ENCODE data around the gene POC1A. TPM values are rescaled to one million over a fixed set of nuclear protein-coding genes. Genes with fewer than 3 reads are reported as not detected.

The POC1A gene
- total RNA-seq, 1 experiment from 2014 or later, result 29.0 TPM

DNA sequence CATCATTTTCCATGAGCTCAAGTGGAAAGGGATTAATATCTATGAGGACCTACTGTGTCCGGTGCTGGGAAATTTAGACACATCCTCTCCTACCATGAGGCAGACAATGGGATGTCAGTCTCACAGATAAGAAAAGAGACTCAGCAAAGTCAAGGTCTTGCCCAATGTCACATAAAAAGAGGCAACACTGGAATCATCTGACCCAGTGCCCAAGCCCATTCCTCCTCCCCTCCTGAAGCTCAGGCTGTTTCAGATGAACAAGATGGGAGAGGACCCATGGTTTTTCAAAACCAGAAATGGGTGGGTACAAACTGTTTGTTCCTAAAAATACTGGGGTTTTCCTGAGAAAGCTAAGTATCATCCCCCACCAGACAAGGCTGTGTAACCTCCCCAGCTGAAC, 22.2 kb downstream of the POC1A start:
- no peaks in the 10 kb centered on the region for H3K79me2 ChIP-seq (ENCODE audit: insufficient read depth, low read length)
- no peaks in the 10 kb centered on the region for H3K79me1 ChIP-seq (ENCODE audit: insufficient read depth, low read depth, low read length, poor library complexity, severe bottlenecking)
- H3K56ac ChIP-seq (ENCODE audit: insufficient read length, low read depth, low read length), result no peak overlapping the region
- Mint-ChIP-seq H3K4me3 (no peak overlapping the region), H3K36me3 (ENCODE audit: insufficient read depth in 1 of 3, low read depth in 3 of 3) (peaks cover under 1 to 45% (median 33%) of the 10 kb centered on the region in 3 experiments; a peak in 6 of 7 replicates), H3K27ac (no peak overlapping the region), H3K4me1 (peaks cover 0 to 3% of the 10 kb centered on the region in 2 experiments; a peak in 2 of 4 replicates), H3K9me3 (no peaks in the 10 kb centered on the region; a peak in 1 of 5 replicates), H3K27me3 (ENCODE audit: low read depth) (no peaks in the 10 kb centered on the region; the same call in 1 of the 2 replicates)
- H4K20me1 ChIP-seq (ENCODE audit: control insufficient read depth, insufficient read depth, insufficient read length), result no peaks in the 10 kb centered on the region
- no peak overlapping the region for H3K27ac ChIP-seq (ENCODE audit: insufficient read length, low read depth, low read length)
- H4K91ac ChIP-seq (ENCODE audit: insufficient read length, low read depth, low read length), result no peak overlapping the region
- H4K5ac ChIP-seq (ENCODE audit: insufficient read length, low read depth, low read length), result no peak overlapping the region
- no peak overlapping the region for H2BK5ac ChIP-seq (ENCODE audit: insufficient read length, low read length)
- TF ChIP-seq, protein P1, sequence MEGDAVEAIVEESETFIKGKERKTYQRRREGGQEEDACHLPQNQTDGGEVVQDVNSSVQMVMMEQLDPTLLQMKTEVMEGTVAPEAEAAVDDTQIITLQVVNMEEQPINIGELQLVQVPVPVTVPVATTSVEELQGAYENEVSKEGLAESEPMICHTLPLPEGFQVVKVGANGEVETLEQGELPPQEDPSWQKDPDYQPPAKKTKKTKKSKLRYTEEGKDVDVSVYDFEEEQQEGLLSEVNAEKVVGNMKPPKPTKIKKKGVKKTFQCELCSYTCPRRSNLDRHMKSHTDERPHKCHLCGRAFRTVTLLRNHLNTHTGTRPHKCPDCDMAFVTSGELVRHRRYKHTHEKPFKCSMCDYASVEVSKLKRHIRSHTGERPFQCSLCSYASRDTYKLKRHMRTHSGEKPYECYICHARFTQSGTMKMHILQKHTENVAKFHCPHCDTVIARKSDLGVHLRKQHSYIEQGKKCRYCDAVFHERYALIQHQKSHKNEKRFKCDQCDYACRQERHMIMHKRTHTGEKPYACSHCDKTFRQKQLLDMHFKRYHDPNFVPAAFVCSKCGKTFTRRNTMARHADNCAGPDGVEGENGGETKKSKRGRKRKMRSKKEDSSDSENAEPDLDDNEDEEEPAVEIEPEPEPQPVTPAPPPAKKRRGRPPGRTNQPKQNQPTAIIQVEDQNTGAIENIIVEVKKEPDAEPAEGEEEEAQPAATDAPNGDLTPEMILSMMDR (conservative IDR thresholded peaks at IDR 0.05), result no peak
- H3K23me2 ChIP-seq (ENCODE audit: insufficient read length, low read depth, low read length, poor library complexity, severe bottlenecking), result no peaks in the 10 kb centered on the region
- H2BK20ac ChIP-seq (ENCODE audit: low read depth, low read length, poor library complexity, severe bottlenecking), result no peak overlapping the region
- H4K8ac ChIP-seq (replicated peaks; ENCODE audit: insufficient read length, low read depth, low read length), result no peak overlapping the region
- no peak overlapping the region for H2BK120ac ChIP-seq (ENCODE audit: low read depth, low read length, poor library complexity, severe bottlenecking)
- no peak overlapping the region for H3K23ac ChIP-seq (ENCODE audit: insufficient read length, low read depth, low read length)
- no peak overlapping the region for H3K18ac ChIP-seq (ENCODE audit: insufficient read length, low read depth, low read length)
- no peaks in the 10 kb centered on the region for H3K4me1 ChIP-seq (ENCODE audit: insufficient read depth, low read length)
- no CpG with 5 or more reads among the region's 1 CpG for WGBS (ENCODE audit: extremely low coverage, insufficient read length, low lambda C conversion rate)
- H3K27me3 ChIP-seq (ENCODE audit: insufficient read depth, low read length), result no peaks in the 10 kb centered on the region
- H2AFZ ChIP-seq (ENCODE audit: low read length), result no peak overlapping the region
- no peak overlapping the region for H3T11ph ChIP-seq (ENCODE audit: low read length)
- H2AK5ac ChIP-seq (ENCODE audit: insufficient read length, low read length), result no peak overlapping the region
- H3K9ac ChIP-seq (ENCODE audit: extremely low read depth, insufficient read length, low read length), result no peak overlapping the region
- H2BK12ac ChIP-seq (ENCODE audit: insufficient read length, low read depth, low read length), result no peak overlapping the region
- no peak overlapping the region for H2BK15ac ChIP-seq (ENCODE audit: low read depth, low read length)
- DNase-seq, result no peak
- no peak overlapping the region for H3K4me2 ChIP-seq (ENCODE audit: insufficient read depth, insufficient read length, low read length)
- no peaks in the 10 kb centered on the region for H3K9me3 ChIP-seq (ENCODE audit: control insufficient read depth, low read depth, low read length)
- H3K4ac ChIP-seq (ENCODE audit: low read depth, low read length), result no peak overlapping the region
- no peak overlapping the region for H3K14ac ChIP-seq (ENCODE audit: insufficient read depth, low read length)

Data from H9 (cell line).